GM21381 (cell line): ENCODE measurements around the gene URB2.
"Not testable (repeated sequence)": the region's sequence is repeated elsewhere in the genome, so short reads cannot be mapped to it uniquely, and the experiment has no call there.

Experiments
- ATAC-seq: cut with Tn5 transposase; IDR thresholded peaks from one replicate; pipeline ENCODE4 v1.9.1; 2021; ENCODE audit warnings: mild to moderate bottlenecking, moderate library complexity; ENCODE audit not compliant: unreplicated experiment

Gene URB2

GRCh38 chr1:229613938-229614337 lies 12.1 kb upstream of the URB2 start:
- no peak for ATAC-seq

GRCh38 chr1:229614701-229615100 lies 11.3 kb upstream of the URB2 start:
- no peak for ATAC-seq

DNA sequence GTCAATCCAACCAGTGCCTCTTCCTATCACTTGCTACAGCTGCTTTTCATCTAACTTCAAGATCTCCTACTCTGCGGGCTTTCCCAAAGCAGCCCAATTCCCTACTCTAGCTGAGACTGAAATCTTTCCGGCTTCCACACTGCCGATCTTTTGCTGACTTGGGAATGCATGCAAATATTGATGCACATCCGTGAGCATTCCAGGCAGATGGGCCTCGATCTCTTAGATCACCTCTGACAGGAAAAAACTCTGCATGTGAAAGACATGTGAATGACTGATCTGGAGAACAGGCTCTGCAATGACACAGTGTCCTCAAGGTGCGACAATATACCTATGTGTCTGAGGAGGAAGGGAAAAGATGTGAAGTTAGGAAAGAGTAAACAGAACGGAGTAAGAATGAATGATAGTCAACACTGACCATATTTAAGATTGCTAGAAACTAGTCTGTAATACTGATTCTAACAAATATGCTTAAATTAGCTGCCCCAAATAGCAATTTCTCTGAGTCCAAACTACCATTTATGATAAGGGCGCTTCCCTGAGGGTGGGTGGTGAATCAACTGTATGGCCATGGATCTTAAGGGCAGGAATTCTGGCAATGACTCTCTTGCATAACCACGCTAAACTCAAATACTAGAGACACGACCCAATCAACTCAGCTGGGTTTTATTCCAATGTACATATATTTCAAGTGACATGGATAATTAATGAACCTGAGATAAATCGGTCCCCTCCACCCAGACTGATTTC lies 8.5 kb upstream of the URB2 start:
- ATAC-seq: no peak

DNA sequence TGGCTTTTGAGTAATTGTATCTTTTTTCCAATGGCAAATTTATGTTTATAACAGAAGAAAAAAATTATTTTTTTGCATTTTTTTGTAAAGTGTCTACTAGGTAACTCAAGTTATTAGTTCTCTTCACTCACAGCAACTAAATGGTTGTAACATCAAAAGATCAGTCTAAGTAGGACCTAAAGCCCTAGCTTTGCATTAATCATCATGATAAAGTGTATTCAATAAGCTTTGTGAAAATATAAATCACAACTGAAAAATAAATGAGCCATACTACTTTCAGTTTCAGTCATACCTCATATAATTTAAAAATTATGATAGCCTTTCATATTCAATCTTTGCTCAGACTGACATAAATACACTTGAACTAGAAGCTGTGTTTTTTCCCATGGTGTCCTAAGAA lies 7.0 kb upstream of the URB2 start:
- ATAC-seq: no peak

DNA sequence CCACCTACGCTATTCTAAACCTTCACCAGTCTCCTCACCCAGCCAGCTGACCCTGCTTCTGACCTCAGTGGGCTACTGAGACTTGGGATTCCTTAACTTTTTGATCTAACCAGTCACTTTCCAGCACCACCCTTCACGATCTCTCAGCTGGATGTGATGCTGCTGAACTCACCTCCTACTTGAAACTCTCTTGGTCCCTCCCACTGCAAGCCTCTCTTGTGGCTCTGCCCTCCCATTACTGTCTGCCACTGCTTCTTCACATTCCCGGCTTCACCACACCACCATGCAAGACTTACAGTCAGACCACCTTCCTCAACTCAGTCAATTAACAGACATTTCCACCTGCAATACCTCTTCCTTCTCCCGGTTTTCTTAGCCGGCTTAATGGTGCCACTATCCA lies 6.4 kb upstream of the URB2 start:
- no peak for ATAC-seq

- ATAC-seq: no peak
Measured at GRCh38 chr1:229620876-229621275, 5.2 kb upstream of the URB2 start.

DNA sequence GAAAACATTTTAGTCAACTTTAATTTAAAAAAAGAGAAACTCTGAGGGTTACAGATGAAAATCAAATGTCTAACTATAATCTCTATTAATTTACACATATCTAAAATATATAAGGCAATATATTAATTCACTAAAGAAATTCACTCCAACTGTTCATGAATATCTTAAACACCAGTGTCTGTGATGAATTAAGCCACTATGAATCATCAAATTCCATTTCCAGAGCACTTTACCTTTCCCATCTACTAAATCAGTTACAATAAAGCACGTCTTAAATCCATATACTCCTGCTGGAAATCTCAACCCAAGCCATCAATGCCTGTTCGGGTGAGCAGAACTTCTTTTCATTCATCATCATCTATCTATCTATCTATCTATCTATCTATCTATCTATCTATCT lies 4.4 kb upstream of the URB2 start:
- ATAC-seq: no peak

DNA sequence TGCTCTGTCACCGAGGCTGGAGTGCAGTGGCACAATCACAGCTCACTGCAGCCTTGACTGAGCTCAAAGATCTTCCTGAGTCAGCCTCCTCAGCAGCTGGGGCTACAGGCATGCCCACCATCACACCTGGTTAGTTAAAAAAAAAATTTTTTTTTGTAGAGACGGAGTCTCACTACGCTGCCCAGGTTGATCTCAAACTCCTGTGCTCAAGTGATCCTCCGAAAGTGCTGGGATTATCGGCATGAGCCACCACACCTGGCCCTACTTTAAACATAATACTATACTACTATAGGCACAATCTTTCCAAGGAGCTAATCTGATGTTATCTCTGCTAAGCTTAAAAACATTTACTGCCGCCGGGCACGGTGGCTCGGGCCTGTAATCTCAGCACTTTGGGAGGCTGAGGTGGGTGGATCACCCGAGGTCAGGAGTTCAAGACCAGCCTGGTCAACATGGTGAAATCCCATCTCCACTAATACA lies 3.4 kb upstream of the URB2 start:
- ATAC-seq: not testable (repeated sequence)

- no peak for ATAC-seq
Measured at GRCh38 chr1:229623225-229623624, 2.8 kb upstream of the URB2 start.

DNA sequence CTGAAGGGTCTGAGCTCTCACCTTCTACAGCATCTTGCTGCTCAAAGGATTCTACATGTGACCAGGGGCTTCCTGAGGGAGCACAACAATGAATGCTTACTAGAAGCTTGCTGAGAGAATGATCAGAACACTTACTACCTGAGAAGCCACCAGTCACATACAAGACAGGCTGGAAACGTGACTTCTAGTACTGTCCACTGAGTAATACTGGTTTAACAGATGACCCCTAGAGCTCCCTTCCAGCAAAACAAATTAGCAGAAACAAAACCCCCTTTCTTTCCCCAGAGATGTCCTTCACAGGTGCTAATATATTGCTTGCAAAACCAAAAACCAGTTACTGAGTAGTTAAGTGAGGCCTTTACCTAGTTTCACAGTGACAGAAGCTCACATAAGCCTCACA lies 2.2 kb upstream of the URB2 start:
- ATAC-seq: no peak

GRCh38 chr1:229624521-229625070 lies 1.5 kb upstream of the URB2 start:
- ATAC-seq: no peak

GRCh38 chr1:229625071-229625914 lies 754 bp upstream of the URB2 start:
- ATAC-seq: peak; percentile 40

GRCh38 chr1:229627003-229627402 lies 956 bp downstream of the URB2 start:
- no peak for ATAC-seq

GRCh38 chr1:229629261-229629660 lies 3.2 kb downstream of the URB2 start:
- no peak for ATAC-seq

DNA sequence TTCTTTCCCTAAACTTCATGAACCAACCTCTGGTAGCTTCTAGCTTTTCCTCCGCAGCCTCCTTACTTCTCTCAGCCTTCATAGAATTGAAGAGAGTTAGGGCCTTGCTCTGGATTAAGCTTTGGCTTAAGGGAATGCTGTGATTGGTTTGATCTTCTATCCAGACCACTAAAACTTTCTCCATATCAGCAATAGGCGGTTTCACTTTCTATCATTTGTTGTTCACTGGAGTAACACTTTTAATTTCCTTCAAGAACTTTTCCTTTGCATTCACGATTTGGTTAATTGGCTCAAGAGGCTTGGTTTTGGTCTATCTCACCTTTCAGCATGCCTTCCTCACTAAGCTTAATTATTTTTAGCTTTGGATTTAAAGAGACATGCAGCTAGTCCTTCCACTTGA lies 5.1 kb downstream of the URB2 start:
- ATAC-seq: no peak

DNA sequence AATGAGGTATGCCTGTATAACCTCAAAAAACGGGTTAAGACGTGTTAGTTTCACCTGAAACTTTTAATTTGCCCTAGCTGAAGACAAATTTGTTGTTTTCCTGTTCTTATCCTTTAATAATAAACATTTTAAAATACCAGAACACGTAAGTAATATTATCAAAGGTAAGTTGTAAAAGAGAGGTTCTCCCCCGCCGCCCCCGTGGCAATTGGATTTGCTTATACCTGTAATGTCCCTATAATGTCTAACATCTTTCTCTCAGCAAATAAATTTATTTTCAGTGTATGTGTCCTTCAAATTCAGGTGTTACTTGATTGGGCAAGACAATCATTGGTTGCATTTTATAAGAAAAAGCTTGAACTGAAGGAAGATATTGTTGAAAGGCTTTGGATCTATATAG lies 5.9 kb downstream of the URB2 start:
- no peak for ATAC-seq

DNA sequence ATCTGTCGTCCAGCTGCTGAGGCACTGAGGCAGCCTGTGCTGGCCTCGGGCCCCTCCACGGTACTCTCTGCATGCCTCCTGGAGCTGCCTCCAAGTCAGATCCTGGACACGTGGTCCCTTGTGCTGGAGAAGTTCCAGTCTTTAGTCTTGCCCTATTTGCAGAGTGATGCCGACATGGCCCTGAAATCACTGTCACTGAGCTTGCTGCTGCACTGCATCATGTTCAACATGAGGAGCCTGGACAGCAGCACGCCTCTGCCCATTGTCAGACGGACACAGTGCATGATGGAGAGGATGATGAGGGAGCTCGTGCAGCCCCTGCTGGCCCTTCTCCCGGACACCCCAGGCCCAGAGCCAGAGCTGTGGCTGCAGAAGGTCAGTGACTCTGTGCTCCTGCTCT lies 10.0 kb downstream of the URB2 start:
- no peak for ATAC-seq

GRCh38 chr1:229637746-229638145 lies 11.7 kb downstream of the URB2 start:
- no peak for ATAC-seq

GRCh38 chr1:229640455-229640854 lies 14.4 kb downstream of the URB2 start:
- no peak for ATAC-seq

GRCh38 chr1:229641306-229641705 lies 15.3 kb downstream of the URB2 start:
- no peak for ATAC-seq

DNA sequence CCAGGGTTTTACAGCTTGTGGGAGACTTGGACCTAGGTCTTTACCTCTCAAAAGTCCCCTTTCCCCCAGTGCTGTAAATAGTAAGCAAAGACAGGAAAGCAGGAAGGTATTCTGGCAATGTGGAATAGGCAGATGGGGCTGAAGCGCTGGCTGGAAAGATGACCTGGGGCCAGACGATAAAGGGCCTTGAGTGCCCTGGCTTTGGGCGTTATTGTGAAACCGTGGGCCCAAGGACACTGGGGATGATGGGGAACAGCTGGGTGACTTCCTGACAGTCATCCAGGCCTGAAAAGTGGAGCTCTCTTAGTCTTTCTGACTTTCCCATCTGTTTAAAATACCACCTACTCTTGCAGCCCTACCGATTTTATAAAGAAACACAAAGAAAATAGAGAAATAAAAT lies 16.3 kb downstream of the URB2 start:
- no peak for ATAC-seq

DNA sequence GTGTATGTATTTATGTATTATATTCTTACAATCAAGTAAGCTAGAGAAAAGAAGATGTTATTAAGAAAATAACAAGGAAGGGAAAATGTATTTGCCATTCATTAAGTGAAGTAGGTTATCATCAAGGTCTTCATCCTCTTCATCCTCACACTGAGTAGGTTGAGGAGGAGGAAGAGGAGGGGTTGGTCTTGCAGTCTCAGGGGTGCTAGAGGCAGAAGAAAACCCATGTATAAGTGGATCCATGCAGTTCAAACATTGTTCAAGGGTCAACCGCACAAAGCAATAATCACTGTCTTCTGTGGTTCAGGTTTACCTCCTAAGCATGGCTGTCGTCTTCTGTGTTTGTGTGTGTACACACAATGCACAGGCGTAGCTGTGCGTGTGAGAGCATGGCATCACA lies 16.9 kb downstream of the URB2 start:
- no peak for ATAC-seq
